ENCODE measurements around the gene SCYL1. TPM values are rescaled to one million over a fixed set of nuclear protein-coding genes. Genes with fewer than 3 reads are reported as not detected.

The SCYL1 gene
- total RNA-seq, 4 donors from 2014 or later, result 70.6 to 97.6 (median 89.2) TPM

DNA sequence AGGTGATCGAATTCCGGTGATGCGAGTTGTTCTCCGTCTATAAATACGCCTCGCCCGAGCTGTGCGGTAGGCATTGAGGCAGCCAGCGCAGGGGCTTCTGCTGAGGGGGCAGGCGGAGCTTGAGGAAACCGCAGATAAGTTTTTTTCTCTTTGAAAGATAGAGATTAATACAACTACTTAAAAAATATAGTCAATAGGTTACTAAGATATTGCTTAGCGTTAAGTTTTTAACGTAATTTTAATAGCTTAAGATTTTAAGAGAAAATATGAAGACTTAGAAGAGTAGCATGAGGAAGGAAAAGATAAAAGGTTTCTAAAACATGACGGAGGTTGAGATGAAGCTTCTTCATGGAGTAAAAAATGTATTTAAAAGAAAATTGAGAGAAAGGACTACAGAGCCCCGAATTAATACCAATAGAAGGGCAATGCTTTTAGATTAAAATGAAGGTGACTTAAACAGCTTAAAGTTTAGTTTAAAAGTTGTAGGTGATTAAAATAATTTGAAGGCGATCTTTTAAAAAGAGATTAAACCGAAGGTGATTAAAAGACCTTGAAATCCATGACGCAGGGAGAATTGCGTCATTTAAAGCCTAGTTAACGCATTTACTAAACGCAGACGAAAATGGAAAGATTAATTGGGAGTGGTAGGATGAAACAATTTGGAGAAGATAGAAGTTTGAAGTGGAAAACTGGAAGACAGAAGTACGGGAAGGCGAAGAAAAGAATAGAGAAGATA, 25.7 kb upstream of the SCYL1 start, which contains the start of gene MALAT1:
TSS of gene MALAT1 (plus strand) at position 69 of the 736 bp plus-strand sequence.
- WGBS, 2 donors (ENCODE audit: low coverage in 1 of 2), result 0 to 1% methylated on average over 22 to 24 of the region's 24 CpGs
- peak within 1 kb of the TSS; percentile 74 to 97 for H3K4me3 ChIP-seq
- no peaks in the 10 kb centered on the region for H3K9me3 ChIP-seq
- peaks cover 14 to 30% of the 10 kb centered on the region in 2 donors for H3K36me3 ChIP-seq
- no peak for ATAC-seq
- H3K4me1 ChIP-seq, result peaks cover 5 to 30% (median 18%) of the 10 kb centered on the region in 3 donors
- no peaks in the 10 kb centered on the region for H3K27me3 ChIP-seq
- TF ChIP-seq POLR2AphosphoS5 (IDR thresholded peaks at IDR 0.05) (peak; percentile 100), POLR2A (IDR thresholded peaks at IDR 0.05) (peak; percentile 100), EP300 (IDR thresholded peaks at IDR 0.05) (no peak)
- TF ChIP-seq, protein P1, sequence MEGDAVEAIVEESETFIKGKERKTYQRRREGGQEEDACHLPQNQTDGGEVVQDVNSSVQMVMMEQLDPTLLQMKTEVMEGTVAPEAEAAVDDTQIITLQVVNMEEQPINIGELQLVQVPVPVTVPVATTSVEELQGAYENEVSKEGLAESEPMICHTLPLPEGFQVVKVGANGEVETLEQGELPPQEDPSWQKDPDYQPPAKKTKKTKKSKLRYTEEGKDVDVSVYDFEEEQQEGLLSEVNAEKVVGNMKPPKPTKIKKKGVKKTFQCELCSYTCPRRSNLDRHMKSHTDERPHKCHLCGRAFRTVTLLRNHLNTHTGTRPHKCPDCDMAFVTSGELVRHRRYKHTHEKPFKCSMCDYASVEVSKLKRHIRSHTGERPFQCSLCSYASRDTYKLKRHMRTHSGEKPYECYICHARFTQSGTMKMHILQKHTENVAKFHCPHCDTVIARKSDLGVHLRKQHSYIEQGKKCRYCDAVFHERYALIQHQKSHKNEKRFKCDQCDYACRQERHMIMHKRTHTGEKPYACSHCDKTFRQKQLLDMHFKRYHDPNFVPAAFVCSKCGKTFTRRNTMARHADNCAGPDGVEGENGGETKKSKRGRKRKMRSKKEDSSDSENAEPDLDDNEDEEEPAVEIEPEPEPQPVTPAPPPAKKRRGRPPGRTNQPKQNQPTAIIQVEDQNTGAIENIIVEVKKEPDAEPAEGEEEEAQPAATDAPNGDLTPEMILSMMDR (IDR thresholded peaks at IDR 0.05), result peak in 1 of 4 experiments; percentile 23
- peak within 1 kb of the TSS; percentile 96 to 100 (median 98) for H3K27ac ChIP-seq

DNA sequence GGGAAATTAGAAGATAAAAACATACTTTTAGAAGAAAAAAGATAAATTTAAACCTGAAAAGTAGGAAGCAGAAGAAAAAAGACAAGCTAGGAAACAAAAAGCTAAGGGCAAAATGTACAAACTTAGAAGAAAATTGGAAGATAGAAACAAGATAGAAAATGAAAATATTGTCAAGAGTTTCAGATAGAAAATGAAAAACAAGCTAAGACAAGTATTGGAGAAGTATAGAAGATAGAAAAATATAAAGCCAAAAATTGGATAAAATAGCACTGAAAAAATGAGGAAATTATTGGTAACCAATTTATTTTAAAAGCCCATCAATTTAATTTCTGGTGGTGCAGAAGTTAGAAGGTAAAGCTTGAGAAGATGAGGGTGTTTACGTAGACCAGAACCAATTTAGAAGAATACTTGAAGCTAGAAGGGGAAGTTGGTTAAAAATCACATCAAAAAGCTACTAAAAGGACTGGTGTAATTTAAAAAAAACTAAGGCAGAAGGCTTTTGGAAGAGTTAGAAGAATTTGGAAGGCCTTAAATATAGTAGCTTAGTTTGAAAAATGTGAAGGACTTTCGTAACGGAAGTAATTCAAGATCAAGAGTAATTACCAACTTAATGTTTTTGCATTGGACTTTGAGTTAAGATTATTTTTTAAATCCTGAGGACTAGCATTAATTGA, 25.0 kb upstream of the SCYL1 start:
- Histone ChIP-seq H3K36me3 (peaks cover 21 to 37% of the 10 kb centered on the region in 2 donors), H3K4me3 (peak overlapping the region; percentile 74 to 97), H3K9me3 (no peaks in the 10 kb centered on the region), H3K27ac (peak overlapping the region; percentile 96 to 100 (median 98)), H3K4me1 (peaks cover 2 to 30% (median 12%) of the 10 kb centered on the region in 3 donors), H3K27me3 (no peaks in the 10 kb centered on the region)
- TF ChIP-seq EP300 (IDR thresholded peaks at IDR 0.05) (no peak), POLR2A (IDR thresholded peaks at IDR 0.05) (no peak), POLR2AphosphoS5 (IDR thresholded peaks at IDR 0.05) (no peak)
- TF ChIP-seq, protein P1 (IDR thresholded peaks at IDR 0.05), result no peak
- ATAC-seq, result no peak
- WGBS, 2 donors (ENCODE audit: low coverage in 1 of 2), result 0% methylated on average over 3 of the region's 3 CpGs

DNA sequence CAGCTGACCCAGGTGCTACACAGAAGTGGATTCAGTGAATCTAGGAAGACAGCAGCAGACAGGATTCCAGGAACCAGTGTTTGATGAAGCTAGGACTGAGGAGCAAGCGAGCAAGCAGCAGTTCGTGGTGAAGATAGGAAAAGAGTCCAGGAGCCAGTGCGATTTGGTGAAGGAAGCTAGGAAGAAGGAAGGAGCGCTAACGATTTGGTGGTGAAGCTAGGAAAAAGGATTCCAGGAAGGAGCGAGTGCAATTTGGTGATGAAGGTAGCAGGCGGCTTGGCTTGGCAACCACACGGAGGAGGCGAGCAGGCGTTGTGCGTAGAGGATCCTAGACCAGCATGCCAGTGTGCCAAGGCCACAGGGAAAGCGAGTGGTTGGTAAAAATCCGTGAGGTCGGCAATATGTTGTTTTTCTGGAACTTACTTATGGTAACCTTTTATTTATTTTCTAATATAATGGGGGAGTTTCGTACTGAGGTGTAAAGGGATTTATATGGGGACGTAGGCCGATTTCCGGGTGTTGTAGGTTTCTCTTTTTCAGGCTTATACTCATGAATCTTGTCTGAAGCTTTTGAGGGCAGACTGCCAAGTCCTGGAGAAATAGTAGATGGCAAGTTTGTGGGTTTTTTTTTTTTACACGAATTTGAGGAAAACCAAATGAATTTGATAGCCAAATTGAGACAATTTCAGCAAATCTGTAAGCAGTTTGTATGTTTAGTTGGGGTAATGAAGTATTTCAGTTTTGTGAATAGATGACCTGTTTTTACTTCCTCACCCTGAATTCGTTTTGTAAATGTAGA, 24.3 kb upstream of the SCYL1 start:
- TF ChIP-seq EP300 (IDR thresholded peaks at IDR 0.05) (no peak), POLR2AphosphoS5 (IDR thresholded peaks at IDR 0.05) (peak; percentile 92), POLR2A (IDR thresholded peaks at IDR 0.05) (peak; percentile 66 to 84)
- TF ChIP-seq, protein P1 (IDR thresholded peaks at IDR 0.05), result peak in 1 of 4 experiments; percentile 12
- Histone ChIP-seq H3K4me1 (peaks cover 2 to 30% (median 5%) of the 10 kb centered on the region in 3 donors), H3K27ac (peak overlapping the region; percentile 96 to 100 (median 98)), H3K4me3 (peak overlapping the region; percentile 74 to 97), H3K36me3 (peaks cover 28 to 44% of the 10 kb centered on the region in 2 donors), H3K27me3 (no peaks in the 10 kb centered on the region), H3K9me3 (no peaks in the 10 kb centered on the region)
- WGBS, 2 donors (ENCODE audit: low coverage in 1 of 2), result 0% methylated on average over 20 of the region's 20 CpGs
- no peak for ATAC-seq

DNA sequence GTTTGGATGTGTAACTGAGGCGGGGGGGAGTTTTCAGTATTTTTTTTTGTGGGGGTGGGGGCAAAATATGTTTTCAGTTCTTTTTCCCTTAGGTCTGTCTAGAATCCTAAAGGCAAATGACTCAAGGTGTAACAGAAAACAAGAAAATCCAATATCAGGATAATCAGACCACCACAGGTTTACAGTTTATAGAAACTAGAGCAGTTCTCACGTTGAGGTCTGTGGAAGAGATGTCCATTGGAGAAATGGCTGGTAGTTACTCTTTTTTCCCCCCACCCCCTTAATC, 23.8 kb upstream of the SCYL1 start:
- peaks cover 34 to 49% of the 10 kb centered on the region in 2 donors for H3K36me3 ChIP-seq
- no peaks in the 10 kb centered on the region for H3K9me3 ChIP-seq
- TF ChIP-seq POLR2AphosphoS5 (IDR thresholded peaks at IDR 0.05) (no peak), POLR2A (IDR thresholded peaks at IDR 0.05) (no peak), EP300 (IDR thresholded peaks at IDR 0.05) (no peak)
- TF ChIP-seq, protein P1 (IDR thresholded peaks at IDR 0.05), result no peak
- peak overlapping the region; percentile 74 to 97 for H3K4me3 ChIP-seq
- peak overlapping the region; percentile 96 to 100 (median 98) for H3K27ac ChIP-seq
- 0% methylated on average over 2 of the region's 2 CpGs for WGBS, 2 donors (ENCODE audit: low coverage in 1 of 2)
- ATAC-seq, result no peak
- no peaks in the 10 kb centered on the region for H3K27me3 ChIP-seq
- H3K4me1 ChIP-seq, result peaks cover 0 to 30% (median 5%) of the 10 kb centered on the region in 3 donors
